ENCODE results near the gene TNFRSF9.
"Not testable (repeated sequence)": the region's sequence is repeated elsewhere in the genome, so short reads cannot be mapped to it uniquely, and the experiment has no call there.

Gene TNFRSF9

DNA sequence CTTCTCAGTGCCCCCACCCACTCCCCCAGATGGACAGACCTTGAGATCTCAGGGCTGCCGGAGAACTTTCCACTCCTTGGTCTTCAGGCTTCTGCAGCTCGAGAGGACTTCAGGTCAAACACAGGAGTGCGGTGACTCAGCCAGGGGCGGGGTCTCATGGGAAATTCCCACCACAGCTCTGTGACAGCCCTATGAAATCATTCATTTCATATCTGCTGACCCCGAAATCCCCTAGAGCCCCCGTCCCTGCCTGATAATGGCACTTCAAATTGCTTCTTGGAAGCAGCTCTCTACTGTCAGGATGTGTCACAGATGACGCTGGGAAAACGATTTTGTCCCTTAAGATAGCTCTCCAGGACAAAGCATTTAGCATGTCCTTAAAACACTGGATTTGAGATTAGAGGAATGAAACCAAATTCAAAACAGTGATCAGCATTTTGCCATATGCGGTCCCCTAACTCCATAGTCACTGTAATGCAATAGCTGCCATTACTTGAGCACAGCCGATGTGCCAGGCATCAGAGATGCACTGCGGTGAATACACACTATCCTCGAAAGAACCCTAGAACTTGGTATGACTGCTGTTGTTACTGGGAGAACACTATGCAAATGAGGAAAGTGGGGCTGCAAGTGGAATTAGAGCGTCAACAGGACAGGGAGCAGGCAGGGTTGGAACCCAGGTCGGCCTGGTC lies at the start of gene TNFRSF9:
Gene TNFRSF9, minus strand, starts transcription at position 95 of the 692 bp plus-strand sequence. CDS start 845 bp downstream, outside the sequence.
- DNase-seq, result no peak

DNA sequence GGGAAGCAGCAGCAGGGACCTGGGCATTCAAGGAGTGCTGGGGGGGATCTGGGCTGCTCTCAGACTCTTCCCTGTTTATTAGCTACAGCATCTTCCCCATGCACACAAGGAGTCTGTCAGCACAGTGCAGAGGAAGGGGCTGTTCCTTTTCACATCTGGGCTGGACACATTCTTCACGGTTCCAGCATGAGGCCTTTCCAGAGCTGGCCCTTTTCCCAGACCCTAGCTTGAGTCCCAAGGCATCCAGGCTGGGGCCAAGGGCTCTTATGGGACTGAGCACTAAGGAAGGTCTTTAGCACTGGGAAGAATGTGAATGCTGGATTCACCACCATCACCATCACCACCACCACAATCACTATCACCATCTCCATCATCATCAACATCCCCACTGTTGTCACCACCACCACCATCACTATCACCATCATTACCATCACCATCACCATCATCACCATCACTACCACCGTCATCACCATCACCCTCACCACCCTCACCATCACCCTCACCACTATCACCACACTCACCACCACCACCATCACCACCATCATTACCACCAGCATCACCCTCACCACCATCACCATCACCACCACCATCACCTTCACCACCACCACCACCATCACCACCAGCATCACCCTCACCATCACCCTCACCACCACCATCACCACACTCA lies 49.3 kb upstream of the TNFRSF9 start:
- DNase-seq, result no peak

DNA sequence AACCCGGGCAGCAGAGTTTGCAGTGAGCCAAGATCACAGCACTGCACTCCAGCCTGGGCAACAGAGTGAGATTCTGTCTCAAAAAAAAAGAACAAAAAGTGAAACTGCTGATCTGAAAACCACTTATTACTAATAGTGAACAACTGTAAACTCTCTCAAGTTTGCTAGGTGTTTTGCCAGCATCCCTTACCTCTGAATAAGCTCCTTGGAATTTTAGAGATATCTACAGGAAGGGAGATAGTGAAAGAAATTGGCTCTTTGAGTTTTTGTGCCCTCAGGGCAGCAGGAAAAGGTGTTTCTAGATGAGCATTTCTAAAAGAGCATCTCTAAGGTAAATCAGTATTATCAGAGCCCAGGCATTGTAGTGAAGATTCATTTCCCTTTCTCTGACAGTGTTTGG lies 47.9 kb upstream of the TNFRSF9 start:
- DNase-seq, result no peak

DNA sequence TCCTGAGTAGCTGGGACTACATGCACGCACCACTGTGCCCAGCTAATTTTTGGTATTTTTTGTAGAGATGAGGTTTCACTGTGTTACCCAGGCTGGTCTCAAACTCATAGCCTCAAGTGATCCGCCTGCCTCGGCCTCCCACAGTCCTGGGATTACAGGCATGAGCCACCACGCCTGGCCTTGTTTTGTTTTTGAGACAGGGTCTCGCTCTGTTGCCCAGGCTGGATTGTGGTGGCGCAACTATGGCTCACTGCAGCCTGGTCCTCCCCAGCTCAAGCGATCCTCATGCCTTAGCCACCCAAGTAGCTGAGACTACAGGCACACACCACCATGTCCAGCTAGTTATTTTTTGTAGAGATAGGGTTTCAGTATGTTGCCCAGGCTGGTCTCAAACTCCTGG lies 46.9 kb upstream of the TNFRSF9 start:
- no peak for DNase-seq

DNA sequence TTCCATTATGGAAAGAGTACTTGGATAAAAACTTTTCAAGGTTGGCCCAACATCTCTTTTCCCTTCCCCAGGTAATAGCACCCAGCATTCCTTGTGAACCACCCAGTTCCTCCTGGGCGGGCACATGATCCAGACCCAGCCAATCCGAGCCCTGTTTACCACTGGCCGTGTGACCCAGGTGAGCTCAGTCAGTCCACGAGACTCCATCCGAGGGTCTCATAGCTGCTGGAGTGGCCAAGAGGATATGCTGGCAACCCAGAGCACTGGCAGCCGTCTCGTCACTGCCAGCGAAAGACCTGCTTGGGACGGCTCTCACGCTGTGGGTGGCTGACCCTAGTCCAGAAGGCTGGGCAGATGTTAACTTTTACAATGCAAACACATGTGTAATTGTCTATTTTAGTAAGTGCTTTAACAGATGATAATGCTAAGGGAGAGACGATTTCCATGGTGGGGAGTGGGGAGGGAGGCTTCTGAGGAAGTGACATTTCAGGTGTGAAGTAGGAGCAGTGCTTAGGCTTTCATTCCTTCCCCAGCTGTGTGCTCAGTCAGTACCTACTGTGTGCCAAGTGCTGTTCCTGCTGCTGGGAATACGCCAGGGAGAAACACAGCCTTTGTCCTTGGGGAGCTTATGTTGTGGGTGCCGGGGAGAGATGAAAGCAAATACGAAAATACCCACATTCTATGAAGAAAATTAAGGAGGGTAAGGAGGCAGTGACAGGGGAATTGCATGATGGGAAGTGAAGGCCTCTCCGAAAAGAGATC lies 45.4 kb upstream of the TNFRSF9 start:
- DNase-seq, result no peak

DNA sequence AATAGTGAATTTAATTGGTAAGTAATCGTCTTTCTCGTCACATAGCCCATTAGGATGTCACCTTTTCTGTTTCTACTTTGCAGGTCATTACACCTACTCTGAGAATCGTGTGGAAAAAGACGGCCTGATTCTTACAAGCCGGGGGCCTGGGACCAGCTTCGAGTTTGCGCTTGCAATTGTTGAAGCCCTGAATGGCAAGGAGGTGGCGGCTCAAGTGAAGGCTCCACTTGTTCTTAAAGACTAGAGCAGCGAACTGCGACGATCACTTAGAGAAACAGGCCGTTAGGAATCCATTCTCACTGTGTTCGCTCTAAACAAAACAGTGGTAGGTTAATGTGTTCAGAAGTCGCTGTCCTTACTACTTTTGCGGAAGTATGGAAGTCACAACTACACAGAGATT lies 44.2 kb upstream of the TNFRSF9 start:
- no peak for DNase-seq

DNA sequence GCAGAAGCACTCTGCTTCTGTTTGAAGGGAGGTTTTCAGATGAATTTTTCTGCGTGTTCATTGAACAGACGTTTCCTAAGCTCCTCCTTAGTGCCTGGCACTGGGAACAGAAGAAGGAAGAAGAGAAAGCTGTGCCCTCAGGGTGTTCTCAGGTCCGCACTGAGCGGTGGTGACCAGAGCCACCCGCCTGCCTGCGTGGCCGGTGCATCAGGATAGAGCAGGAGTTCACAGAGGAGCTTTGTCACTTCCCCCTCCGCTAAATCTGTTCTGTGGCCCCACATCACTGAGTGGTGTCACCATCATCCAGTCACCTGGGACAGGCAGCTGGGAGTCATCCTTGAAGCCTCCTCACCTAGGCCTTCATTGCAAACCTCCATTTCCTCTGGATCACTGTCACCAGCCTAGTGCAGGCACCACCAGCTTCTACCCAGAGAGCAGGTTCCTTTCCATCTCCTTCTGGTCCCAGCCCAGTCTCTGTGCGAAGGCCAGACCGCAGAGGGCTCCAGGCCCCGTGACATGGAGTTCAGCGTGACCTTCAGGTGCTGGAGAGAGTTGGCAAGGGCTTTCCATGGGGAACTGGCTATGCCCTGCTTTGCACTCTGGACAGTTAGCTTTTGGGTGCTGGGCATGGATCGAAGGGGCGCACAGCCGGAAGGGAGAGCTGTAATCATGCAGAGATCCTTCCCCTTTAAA lies 42.6 kb upstream of the TNFRSF9 start:
- DNase-seq, result no peak

DNA sequence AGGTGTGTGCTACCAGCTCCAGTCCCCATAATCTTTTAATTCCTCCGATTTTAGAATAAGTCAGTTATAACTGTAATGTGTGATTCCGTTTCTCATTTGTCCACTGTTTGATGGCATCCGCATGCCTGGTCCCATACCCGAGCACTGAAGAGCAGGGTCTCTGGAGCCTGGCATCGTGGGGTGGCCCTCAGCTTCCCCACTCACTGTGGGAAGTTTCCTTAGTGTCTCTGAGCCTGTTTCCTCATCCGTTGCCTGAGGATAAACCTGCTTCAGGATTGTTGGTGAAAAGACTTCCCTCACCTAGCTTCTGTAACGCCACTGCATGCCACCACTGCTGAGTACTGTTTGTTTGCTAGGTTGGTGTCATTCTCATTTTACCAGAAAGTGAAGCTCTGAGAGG lies 40.3 kb upstream of the TNFRSF9 start:
- no peak for DNase-seq

DNA sequence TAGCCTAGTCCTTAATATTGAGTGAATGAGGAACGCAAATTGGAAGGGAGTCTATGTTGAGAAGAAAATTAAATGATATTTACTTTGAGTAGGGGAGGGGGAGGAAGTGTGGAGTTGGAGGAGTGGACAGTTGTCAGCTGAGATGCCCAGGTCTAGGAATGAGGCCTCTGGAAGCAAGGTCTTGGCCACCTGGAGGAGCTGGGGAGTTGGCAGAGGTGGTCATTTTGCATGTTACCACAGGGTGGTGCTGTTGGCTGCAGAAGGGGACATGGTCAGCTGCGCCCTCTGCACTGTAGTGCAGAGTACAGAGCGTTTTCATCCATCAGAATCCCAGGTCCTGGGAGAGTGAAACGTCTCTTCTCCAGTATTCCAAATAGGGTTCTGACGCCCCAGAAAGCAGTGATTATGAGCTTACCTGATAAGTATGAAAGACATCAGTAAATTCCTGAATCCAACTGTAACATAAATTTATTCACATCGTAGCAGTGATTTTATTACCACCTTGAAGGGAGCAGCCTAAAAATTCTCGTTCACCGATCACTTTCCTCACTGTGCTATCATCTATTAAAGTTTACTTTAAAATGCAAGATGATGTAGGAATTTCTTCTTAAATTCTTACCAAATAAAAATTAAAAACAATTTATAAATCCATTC lies 34.7 kb upstream of the TNFRSF9 start:
- peak; percentile 24 for DNase-seq

DNA sequence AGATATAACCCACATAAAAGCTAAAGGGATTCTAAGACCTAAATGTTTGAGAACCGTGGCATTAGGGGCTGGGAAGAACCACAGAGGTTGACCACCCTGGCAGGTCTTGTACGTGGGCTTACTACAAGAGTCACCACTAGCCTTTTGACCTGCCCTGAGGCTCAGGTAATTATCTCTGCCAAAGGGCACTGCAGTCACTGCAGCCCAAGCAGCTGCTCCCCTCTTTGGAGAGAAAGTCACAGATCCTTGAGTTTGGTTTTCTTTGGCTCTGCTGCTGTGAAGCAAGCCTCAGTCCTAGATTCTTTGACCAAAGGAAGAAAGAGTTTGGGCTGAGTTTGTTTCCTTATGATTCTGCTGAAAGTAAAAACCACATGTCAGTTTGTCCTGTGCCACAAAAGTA lies 32.4 kb upstream of the TNFRSF9 start:
- DNase-seq, result no peak

DNA sequence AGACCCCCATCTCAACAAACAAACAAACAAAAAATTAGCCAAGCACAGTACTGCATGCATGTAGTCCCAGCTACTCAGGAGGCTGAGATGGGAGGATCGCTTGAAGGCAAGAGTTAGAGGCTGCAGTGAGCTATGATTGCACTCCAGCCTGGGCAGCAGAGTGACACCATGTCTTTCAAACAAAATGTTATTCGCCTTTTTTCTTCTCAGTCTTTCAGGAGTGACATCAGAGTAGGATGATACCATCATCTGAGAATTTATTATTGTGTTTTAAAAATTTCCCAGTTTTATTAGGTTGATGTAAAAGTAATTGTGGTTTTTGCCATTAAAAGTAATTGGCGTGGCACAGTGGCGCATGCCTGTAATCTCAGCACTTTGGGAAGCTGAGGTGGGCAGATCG lies 31.6 kb upstream of the TNFRSF9 start:
- DNase-seq, result no peak

DNA sequence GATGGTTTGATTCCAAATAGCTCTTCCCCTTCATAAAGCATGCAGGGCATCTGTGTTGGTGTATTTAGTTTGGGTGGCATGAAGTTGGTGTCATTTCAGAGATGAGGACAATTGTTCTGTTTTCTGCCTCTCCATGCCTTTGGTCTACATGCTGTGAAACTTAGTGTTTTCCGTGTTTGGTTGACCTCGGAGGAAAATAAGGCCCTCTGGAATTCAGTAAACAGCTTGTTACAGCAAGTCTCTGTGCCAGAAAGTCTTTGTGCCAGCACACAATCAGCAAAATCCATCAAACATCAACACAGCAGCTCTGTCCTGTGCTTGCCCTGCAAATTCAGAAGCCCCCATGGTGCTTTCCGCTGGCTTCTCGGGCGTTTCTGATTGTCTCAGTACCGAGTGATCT lies 30.4 kb upstream of the TNFRSF9 start:
- no peak for DNase-seq

DNA sequence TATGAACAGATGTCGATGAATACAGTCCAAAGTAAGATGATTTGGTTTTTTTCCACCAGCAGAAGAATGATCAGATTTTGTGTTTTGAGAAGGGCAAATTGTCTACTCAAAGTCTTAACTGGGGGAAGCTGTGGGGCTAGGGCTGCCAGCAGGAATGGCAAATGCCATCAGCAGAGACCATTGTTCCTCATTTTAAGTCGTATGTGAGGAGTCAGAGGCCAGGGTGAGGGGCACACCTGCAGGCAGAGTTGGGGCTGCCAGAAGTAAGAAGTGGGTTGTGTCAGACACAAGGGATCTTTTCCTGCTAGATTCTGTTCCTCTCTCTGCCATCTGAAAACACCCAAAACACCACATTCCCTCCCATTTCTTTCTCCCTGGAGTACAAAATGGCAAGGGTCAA lies 29.6 kb upstream of the TNFRSF9 start:
- DNase-seq, result no peak

DNA sequence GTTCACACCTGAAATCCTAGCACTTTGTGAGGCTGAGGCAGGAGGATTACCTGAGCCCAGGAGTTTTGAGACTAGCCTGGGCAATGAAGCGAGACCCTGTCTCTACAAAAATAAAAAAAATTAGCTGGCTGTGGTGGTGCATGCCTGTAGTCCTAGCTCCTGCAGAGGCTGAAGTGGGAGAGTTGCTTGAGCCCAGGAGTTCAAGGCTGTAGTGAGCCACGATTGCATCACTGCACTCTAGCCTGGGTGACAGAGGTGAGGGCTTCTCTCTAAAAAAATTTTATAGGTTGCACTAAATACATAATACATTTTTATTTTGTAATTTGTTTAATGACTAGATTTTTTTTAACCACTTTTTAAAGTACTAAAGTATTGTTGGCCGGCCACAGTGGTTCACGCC lies 27.0 kb upstream of the TNFRSF9 start:
- no peak for DNase-seq

DNA sequence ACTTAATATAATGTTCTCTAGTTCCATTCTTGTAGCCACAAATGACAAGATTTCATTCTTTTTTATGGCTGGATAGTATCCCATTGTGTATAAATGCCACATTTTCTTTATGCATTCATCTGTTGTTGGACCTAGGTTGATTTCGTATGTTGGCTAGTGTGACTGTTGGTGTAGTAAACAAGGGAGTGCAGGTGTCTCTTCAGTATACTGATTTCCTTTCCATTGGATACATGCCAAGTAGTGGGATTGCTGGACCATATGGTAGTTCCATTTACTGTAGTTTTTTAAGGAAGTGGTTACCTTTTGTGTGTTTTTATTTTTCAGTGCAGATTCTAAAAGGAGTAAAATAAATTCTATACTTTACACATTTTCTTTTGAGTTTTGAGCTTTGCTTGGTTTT lies 26.6 kb upstream of the TNFRSF9 start:
- peak; percentile 54 for DNase-seq

DNA sequence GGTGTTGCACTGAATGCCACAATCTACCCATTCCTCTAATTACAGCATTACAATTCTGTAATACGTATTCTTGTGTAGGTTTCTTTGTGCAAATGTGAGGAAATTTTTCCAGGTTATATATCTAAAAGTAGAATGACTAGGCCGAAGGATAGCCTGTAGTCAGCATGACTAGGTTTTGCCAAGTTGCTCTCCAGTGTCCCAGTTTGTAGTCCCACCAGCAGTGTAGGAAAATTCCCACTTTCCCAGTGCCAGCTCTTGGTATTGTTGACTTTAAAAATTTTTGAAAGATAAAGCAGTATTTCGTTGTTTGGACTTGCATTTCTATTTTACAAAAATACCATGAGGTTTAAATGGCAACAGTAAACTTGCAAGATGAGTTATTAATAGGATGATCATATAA lies 23.8 kb upstream of the TNFRSF9 start:
- no peak for DNase-seq

DNA sequence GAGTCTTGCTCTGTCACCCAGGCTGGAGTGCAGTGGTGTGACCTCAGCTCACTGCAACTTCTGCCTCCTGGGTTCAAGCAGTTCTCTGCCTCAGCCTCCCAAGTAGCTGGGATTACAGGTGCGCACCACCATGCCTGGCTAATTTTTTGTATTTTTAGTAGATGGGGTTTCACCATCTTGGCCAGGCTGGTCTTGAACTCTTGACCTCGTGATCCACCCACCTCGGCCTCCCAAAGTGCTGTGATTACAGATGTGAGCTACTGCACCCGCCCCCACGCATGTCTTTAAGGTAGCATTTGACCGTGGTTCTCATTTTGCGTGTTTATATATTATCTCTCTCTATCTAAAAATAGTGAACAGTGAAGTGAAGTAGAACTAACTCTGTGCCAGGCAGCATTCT lies 23.2 kb upstream of the TNFRSF9 start:
- not testable (repeated sequence) for DNase-seq

DNA sequence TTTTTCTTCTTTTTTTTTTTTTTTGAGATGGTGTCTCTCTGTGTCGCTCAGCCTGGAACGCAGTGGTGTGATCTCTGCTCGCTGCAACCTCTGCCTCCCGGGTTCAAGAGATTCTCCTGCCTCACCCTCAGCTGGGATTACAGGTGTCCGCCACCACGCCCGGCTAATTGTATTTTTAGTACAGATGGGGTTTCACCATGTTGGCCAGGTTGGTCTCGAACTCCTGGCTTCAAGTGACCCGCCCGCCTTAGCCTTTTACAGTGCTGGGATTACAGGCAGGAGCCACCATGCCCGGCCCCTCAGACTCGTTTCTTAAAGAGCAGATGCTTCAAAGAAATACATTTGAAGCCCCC lies 22.7 kb upstream of the TNFRSF9 start:
- not testable (repeated sequence) for DNase-seq

DNA sequence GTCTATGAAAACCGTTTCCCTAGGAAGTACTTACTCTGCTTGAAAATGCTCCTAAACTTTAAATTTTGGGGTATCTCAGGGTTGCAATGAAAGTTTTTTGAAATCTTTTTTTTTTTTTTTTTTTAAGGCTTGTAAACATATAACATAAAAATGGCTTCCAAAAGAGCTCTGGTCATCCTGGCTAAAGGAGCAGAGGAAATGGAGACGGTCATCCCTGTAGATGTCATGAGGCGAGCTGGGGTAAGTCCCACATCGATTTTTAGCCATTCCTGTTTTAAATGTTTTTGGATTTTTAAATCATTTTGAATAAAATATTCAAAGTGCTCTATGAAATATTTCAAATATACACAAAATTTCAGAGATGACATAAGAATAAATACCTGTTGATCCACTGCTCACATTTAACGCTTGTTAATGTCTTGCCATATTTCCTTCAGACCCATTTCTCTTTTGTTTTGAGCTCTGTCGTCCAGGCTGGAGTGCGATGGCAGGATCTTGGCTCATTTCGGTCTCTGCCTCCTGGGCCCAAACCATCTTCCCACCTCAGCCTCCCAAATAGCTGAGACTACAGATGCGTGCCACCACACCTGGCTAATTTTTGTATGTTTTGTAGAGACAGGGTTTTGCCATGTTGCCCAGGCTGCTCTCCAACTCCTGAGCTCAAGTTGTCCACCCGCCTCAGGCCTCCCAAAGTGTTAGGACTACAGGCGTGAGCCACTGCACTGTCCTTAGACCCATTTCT lies 22.2 kb upstream of the TNFRSF9 start:
- no peak for DNase-seq

DNA sequence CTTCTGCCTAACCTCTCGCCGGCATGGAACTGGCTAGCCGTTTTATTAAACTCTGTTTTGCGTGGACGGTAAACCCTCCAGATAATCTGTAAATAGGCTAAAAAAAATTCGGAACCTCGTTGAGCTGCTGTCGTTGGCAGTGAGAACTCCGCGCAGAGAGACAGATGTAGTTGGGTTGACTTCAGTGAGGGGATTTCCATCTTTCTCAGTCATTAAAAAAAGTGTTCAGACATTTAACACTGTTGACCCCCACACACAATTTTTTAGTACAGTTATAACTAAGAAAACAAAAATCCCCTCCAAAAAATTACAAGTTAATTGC lies 21.3 kb upstream of the TNFRSF9 start:
- no peak for DNase-seq

DNA sequence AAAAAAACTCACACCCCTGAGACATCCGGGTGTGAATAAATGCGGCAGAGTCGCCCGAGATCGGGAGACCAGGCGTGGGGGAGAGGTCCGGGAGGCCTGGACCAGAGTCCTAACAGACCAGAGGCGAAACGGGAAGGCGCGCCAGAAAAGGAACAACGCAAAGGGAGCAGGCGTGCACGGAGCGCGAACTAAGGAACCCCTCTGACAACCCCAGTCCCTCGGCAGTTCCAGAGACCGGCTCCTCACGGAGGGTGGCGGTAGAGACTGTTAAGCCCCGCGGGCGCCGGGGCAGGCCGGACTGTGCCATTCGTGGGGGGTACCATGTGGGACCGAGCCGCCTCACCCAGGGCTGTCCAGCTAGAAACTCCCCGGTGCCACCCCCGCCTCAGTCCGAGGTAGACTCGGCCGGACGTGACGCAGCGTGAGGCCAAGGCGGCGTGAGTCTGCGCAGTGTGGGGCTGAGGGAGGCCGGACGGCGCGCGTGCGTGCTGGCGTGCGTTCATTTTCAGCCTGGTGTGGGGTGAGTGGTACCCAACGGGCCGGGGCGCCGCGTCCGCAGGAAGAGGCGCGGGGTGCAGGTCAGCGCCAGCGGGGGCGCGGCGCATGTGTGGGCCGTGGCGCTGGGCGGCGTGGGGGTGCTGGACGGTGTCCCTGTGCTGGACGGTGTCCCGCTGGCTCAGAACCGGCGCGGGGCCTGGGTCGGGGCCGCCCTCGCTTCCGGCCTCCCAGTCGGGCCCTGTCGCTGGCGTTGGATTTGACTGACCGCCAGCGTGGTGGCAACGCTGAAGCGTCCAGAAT lies 20.8 kb upstream of the TNFRSF9 start, which contains the start of gene PARK7:
Gene PARK7, plus strand, starts transcription at position 496 of the 798 bp plus-strand sequence. CDS start 1,075 bp downstream, outside the sequence.
- peak; percentile 97 for DNase-seq

DNA sequence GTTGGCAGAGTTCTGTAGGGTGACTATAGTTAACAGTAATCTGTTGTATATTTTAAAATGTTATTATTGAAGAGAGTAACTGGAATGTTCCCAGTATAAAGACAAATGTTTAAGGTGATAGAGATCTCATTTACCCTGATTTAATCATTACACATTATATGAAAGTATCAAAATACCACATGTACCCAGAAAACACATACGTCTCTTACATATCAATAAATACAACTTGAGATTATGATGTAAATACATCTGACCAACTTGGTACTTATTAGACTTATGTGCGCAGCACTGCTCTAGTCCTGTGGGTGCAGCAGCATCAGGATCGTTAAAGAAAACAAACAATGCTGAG lies 20.2 kb upstream of the TNFRSF9 start:
- no peak for DNase-seq

Data from NCI-H2029 (cell line).